IPS DF 4.7 (cell line): ENCODE measurements around the gene SOAT2.
"Not testable (repeated sequence)": the region's sequence is repeated elsewhere in the genome, so short reads cannot be mapped to it uniquely, and the experiment has no call there.

ENCODE experiments used
- DNase-seq: peaks from one replicate; pipeline ENCODE4 v3.0.0-alpha.2; 2013; ENCODE audit warnings: low spot score; ENCODE audit errors: extremely low read depth

SOAT2 gene

DNA sequence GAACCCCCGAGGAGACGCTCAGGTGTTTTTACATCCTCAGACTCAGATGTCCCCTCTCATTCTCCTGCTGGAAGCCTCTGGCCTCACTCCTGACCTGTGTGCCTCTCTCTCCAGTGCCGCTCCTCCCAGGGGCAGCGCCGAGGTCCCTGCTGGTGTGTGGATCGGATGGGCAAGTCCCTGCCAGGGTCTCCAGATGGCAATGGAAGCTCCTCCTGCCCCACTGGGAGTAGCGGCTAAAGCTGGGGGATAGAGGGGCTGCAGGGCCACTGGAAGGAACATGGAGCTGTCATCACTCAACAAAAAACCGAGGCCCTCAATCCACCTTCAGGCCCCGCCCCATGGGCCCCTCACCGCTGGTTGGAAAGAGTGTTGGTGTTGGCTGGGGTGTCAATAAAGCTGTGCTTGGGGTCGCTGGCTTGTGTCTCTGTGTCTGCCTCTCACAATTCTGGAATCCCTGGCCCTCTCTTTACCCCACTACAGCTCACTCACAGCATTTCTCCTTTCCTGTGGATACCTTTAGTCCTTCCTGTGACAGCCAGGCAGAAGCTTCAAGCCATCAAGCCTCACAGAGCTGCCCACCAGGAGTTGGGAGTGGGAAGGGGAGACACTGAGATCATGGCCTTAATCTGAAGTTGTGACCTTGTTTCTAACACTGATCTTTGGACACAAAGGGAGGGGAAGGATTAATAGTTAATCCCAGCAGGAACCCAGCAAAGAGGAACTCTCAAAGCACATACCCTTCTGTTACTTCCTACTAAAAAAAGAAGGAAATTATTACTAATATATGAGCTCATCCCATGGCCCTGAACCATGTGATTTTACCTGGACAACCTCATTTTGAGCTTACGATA, 1.1 kb upstream of the SOAT2 start:
- DNase-seq: no peak

DNA sequence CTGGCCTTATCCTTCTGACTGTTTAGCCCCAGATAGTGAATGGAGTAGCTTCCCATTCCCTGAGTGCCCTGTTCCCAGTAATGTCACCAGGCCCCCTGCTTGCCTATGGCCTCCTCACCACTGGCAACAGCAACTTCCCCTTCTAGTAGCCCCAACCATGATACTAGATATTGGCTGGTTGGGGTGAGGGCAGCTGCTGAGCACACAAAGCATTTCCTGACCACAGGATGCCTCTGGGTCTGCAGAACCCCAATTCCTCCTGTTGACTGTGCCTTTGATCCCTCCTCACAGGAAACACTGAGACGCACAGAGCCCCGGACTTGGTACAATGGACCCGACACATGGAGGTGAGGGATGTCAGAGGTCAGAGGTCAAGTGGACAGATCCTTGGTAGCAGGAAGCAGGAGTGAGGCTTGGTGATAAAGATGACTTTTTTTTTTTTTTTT, 597 bp downstream of the SOAT2 start:
- DNase-seq: no peak

DNA sequence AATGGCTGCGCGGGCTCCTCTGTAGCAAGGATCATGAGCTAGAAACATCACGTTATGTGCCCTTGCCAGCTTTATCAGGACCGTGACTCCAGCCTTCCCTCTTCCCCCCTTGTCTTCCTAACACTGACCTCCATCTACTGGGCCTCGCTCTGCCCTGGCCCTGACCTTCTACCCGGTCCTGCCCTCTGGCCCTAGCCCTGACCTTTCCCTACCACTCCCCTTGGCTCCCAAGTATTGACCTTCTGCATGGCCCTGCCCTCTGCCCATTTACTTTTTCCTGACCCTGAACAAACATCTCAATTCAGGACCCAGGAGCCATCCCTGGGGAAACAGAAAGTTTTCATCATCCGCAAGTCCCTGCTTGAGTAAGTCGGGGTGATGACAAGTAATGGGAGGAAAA, 2.0 kb downstream of the SOAT2 start:
- DNase-seq: no peak

DNA sequence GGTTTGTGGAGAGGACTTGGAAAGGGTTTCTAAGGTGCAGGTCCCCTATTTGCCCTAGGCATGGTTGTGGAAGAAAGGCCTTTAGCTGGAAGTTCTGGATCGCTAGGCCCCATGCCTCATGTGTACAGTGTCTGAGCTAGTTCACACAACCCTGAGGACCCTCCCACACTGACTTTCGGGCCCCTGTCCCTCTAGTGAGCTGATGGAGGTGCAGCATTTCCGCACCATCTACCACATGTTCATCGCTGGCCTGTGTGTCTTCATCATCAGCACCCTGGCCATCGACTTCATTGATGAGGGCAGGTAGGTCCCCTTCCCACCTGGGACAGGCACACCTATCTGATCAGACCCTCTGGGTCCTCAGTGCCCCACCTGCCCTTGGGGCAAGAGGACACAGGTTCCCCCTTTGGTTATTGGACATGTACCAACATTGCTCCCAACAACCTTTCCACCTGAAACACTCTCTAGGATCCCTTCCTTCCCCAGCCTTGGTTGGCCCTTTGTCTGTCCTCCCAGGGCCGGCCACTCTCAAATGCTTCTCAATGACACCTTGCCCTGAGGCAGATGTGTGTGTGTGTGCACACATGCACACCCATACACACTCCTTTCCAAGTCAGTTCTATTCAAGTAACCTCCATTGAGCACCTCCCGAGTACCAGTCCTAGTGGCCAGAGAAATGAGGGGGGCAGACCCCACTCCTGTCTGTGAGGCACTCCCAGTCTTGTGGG, 2.6 kb downstream of the SOAT2 start:
- DNase-seq: no peak

DNA sequence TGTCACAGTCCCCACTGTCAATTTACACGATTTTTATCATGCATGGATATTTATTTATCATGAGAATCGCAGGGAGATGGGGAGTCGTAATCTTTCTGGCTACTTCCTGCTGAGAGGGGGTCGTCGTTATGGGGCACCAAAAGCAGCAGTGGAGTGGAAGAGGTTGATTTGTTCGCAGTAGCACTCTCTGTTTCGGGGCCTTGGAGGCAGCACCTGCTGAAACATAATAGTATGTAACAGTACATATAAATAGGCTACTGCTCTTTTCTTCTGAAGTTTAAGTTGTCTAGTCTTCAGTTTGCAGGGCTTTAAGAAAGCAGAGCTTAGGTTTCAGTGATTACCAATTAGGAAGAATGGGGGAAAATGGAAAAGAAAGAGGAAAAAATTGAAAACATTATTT, 3.8 kb downstream of the SOAT2 start:
- DNase-seq: no peak

DNA sequence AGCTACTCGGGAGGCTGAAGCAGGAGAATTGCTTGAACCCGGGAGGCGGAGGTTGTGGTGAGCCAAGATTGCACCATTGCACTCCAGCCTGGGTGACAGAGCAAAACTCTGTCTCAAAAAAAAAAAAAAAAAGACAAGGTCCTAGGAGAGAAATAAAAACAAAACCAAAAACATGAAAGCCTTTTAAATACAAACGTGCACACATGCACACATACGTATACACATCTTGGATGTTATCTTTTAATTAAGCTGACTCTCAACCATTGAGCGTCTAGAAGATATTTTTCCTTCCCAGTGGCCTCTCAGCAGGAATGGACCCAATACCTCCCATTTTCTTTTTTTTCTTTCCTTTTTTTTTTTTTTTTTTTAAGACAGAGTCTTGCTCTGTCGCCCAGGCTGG, 9.1 kb downstream of the SOAT2 start:
- not testable (repeated sequence) for DNase-seq

DNA sequence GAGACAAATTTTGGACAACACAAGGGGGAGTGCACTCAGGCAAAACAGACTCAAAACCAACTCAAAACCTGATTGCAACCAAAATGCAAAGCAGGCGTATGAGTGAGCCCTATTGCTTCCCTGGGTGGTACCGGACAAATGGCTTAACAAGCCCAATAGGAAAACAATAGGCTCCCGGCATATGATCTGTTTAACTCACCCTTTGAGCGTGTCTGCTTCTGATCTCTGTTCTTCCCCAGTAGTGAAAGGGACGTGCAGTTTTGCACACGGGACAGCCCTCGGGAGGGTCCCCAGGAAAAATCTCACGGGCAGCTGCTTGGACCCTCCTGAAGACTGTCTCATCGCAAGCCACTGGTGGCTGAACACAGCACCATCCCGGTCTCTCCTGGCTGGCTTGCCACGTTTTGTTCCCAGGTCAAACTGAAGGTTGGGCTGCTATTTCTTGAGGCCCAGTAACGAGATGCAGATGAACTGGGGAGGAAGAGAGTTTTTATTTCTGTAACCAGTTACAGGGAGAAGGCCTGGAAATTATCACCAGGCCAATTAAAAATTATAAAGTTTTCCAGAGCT, 9.9 kb downstream of the SOAT2 start:
- DNase-seq: no peak

DNA sequence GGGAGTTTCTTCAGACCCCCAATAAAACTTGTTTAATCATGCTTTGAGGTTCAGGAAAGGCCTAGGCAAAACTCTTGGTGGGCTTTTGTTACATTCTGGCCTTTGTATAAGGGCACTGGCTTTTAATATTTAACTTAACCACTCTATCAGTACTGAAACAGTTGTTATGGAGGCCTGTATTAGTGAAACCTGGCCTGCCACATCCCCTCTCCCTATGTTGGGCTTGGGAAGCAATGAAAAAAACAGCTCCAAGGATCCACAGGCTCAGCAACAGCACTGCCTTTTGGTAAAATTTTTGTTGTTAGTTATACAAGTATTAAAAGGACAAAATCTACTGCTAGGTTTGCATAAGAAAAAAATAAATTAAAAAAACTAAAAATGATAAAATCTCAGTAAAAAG, 10.7 kb downstream of the SOAT2 start:
- DNase-seq: no peak

DNA sequence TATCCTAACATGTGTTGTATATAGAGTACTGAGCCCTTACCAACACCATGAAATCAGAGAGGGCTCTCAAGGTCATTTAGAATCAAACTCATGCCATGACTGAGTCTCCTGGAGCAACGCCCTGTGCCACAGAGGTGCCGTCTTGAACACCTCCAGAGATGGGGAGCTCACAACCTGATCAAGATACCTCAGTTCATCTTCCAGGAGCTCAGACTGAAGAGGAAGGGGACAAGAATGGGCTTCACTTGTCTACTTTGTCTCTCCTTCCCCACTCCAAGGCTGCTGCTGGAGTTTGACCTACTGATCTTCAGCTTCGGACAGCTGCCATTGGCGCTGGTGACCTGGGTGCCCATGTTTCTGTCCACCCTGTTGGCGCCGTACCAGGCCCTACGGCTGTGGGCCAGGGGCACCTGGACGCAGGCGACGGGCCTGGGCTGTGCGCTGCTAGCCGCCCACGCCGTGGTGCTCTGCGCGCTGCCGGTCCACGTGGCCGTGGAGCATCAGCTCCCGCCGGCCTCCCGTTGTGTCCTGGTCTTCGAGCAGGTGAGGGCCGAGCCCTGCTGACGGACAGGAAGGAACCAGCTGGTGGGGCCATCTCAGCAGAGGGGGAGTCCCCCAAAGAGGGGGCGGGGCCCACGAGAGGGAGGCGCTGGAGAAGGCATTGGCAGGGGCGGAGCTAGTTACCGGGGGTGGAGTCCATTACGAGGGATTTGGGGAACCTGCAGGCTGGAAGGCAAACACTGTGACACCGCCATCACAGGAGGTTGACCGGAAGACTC, 12.0 kb downstream of the SOAT2 start:
- no peak for DNase-seq

DNA sequence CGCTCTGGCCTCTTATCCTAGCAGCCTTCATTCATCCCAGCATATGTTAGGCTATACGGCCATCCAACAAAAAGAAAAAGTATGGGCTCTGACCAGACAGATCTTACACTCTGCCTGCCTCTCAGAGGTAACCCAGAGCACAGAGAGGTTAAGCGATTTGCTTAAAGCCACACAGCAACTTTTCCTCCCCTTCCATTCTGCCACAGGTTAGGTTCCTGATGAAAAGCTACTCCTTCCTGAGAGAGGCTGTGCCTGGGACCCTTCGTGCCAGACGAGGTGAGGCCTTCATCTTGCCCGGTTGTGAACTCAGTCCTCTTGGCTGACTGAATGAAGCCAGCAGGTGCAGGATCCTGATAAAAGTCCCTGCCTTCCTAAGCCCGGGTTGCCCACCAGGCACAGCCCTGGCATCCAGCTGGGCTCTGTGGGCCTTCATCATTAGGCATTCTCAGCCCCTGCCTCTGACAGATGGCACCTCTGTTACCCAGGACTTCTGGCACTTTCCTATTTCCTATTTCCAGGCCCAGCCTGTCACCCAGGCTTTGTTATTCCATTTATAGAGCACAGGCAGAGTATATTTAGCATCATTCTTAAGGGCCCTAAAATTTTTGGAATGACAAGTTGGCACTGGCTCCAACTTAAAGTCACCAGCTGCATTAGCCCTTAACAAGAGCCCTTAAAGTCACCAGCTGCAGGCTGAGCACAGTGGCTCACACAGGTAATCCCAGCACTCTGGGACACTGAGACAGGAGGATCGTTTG, 12.8 kb downstream of the SOAT2 start:
- no peak for DNase-seq

DNA sequence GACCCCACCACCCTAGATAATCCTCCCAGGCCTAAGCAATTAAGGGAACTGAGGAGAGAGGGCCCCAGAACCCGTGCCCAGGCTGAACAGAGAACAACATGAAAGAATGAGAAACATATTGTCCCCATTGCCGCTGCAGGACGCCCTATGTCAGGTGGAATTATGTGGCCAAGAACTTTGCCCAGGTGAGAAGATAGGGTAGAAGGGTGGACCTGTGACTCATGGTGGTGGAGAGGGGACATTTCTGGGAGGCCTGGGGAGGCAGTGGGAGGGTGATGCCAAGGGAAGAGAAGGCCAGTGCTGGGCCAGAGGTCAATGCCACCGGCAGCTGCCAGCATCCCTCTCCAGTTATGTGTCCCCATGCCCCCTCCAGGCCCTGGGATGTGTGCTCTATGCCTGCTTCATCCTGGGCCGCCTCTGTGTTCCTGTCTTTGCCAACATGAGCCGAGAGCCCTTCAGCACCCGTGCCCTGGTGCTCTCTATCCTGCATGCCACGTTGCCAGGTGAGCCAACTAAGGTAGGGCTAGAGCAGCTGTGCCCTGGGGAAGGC, 15.5 kb downstream of the SOAT2 start:
- no peak for DNase-seq

DNA sequence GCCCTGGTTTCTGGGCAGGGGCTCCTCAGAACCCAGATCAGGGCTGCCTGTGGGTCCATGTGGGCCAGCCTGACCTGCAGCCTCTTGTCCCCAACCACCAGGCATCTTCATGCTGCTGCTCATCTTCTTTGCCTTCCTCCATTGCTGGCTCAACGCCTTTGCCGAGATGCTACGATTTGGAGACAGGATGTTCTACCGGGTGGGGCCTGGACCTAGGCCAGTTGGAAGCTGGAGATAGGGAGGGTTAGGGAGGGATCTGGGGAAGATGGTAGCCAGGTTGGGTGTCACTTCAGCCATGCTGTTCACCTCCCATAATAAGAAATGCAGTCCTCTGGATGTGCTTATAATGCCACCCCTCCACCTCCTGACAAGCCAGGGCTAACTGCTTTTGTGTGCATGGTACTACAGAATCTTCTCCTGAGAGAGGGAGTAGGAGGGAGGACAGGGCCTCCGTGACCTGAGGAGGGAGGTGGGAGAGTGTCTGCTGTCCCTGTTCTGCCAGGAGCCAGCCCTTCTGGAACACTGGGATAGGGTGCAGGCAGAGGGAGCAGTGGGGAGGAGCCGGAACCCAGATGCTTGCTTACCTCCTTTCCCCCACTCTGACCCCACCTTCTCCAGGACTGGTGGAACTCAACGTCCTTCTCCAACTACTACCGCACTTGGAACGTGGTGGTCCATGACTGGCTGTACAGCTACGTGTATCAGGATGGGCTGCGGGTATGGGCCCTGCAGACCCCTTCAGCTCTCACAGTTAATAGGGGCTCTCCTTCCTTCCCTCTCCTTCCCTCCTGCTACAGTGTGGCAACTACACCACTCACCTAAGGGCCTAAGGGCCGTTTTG, 17.6 kb downstream of the SOAT2 start:
- no peak for DNase-seq

DNA sequence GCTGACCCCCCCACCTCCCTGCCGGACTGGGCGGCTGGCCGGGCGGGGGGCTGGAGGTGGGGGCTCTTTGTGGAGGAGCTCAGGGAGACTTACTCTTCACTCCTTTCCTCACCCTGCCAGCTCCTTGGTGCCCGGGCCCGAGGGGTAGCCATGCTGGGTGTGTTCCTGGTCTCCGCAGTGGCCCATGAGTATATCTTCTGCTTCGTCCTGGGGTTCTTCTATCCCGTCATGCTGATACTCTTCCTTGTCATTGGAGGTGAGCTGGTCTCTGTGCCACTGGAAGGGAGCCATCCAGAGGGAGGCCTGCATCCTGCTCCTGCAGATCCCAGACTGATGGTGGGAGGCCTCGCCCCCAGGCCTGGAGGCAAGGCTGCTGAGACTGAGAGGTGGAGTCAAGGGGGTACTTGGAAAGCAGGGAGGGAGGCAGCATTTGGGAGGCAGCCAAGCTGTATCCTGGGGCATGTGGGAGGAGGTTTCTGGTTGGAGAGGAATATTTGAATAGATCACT, 19.7 kb downstream of the SOAT2 start:
- no peak for DNase-seq

DNA sequence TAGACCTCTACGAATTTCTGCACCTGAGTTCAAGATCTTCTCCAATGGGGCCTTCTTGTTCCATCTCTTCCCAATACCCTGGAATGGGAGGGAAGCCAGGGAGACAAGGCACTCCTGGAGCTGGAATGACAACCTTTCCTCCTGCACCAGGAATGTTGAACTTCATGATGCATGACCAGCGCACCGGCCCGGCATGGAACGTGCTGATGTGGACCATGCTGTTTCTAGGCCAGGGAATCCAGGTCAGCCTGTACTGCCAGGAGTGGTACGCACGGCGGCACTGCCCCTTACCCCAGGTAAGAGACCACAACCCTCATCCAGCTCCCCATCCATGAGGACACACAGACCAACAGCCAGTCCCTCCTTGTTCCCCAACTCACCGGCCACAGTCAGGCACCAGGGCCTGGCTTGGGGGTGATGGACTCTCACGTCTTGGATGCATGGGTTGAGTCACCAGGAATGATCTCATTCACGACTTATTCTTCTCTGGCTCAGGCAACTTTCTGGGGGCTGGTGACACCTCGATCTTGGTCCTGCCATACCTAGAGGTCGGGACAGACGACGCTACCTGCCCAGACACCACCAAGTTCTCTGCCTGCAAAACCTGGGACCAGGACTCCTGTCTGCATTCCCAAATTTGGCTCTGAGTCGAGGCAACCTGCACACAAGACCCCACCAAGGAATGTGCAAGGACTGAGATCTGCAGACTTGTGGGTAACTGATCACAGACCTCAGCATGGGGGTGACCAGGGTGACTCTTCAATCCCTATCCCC, 20.5 kb downstream of the SOAT2 start:
- no peak for DNase-seq

DNA sequence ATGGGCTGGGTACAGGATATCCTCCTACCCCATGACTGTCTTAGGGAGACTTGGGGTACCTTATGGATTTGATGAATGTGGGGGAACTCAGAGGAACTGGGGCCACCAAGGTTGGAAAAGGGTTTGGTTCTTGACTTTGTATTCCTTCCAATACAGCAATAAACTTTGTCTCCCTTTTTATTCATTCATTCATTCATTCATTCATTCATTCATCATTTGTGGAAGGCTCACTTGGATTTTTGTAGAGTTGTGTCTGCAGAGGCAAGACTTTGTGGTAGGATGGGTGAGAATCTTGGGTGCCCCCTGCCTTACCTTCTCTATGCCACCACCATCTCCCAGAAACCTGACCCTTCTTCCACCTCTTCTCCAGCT, 21.1 kb downstream of the SOAT2 start:
- no peak for DNase-seq

DNA sequence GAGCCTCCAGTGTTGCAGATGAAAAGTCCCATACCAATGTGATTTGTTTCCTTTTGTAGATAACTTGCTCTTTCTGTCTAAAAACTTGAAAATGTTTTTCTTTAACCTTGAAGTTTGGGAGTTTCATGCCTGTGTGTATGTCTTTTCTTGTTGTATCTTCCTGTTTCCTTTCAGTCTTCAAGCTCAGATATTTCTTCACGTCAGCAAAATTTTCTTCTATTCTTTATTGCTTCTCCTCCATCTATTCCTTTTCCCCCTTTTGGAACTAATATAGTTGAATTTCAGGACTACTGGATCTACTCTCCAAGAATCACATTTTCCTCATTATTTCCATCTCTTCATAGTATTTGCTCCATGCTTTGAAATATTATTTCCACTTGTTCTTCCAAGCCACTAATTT, 23.9 kb downstream of the SOAT2 start:
- DNase-seq: no peak

DNA sequence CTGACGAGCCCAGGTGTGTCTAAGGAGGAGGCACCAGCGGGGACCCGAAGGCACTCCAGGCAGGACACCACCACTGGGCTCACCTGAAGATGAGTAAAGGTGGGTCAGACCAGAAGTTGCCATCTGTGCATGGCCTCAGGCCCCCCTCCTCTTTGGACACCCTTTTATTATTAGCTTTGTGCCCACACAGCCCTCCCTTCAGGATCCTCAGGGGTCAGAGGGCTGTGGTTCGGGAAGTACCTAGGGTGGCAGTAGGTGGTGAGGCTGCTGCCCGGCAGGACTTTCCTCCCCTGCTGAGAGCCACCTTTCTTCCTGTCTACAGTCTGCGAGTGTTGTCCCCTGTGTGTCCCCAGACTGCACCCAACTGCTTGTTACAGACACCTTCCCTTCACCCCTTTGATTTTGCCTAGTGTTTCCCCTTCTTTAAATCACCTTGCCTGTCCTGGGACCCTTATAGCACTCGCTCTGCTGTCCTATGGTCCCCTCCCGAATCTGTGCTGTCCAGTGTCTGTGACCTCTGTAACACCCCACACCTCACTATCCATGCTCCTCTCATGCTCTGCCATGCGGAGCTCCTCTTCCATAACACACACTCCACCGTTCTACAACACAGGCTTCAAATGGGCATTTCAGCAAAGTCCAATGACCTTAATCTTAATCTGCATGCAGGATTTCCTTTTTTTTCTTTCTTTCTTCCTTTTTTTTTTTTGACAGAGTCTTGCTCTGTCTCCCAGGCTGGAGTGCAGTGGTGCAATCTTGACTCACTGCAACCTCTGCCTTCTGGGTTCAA, 25.7 kb downstream of the SOAT2 start:
- no peak for DNase-seq

DNA sequence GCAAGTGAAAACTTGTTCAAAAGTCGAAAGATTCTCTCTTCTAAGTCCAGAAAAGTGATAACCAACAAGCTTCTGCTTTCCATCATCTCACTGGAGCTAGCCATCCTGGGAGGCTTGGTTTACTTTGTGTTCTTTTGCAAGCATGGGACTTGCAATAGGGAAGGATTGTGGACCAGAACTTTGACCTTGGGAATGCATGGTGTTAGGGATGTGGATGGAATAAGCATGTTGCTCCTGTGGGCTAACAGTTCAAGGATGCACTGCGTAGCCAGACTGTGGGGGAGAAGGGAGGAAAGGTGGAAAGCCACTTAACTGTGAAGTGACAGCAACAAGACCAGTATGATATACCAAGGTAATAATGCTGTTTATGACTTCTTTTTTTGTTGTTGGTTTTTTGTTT, 28.6 kb downstream of the SOAT2 start:
- no peak for DNase-seq
